Parathyroid adenoma (tissue), 2 donors: Measurements from ENCODE around the gene GPER1.

Experiments used
- H2AFZ ChIP-seq: fragments of 300-600 bp; sonication (generic); one replicate; pipeline ENCODE4 v1.7.0; 2017; ENCODE audit warnings: antibody characterized with exemption, mild to moderate bottlenecking
- H3K27ac ChIP-seq: fragments of 300-600 bp; sonication (generic); one replicate; pipeline ENCODE4 v1.7.0; 2017
- H3K27me3 ChIP-seq: fragments of 300-600 bp; sonication (generic); one replicate; pipeline ENCODE4 v1.7.0; 2017; ENCODE audit warnings: low read length; ENCODE audit not compliant: control insufficient read depth, insufficient read depth
- H3K36me3 ChIP-seq: fragments of 300-600 bp; sonication (generic); one replicate; pipeline ENCODE4 v1.7.0; 2017; ENCODE audit warnings: low read length; ENCODE audit not compliant: control insufficient read depth, insufficient read depth
- H3K4me1 ChIP-seq: fragments of 300-600 bp; sonication (generic); one replicate; pipeline ENCODE4 v1.7.0; 2017; ENCODE audit warnings: control low read depth
- H3K4me2 ChIP-seq: fragments of 300-600 bp; sonication (generic); one replicate; pipeline ENCODE4 v1.7.0; 2017; ENCODE audit warnings: low read length
- H3K4me3 ChIP-seq: fragments of 300-600 bp; sonication (generic); one replicate; pipeline ENCODE4 v1.7.0; 2017; ENCODE audit warnings: low read depth, low read length
- H3K79me2 ChIP-seq: fragments of 300-600 bp; sonication (generic); one replicate; pipeline ENCODE4 v1.7.0; 2017; ENCODE audit warnings: control low read depth
- H3K9ac ChIP-seq: fragments of 300-600 bp; sonication (generic); one replicate; pipeline ENCODE4 v1.7.0; 2017; ENCODE audit warnings: mild to moderate bottlenecking
- H3K9me3 ChIP-seq: fragments of 300-600 bp; sonication (generic); one replicate; pipeline ENCODE4 v1.7.0; 2017; ENCODE audit warnings: low read length; ENCODE audit not compliant: control insufficient read depth
- CTCF ChIP-seq: fragments of 300-600 bp; sonication (generic); IDR thresholded peaks from one replicate; pipeline ENCODE4 v1.7.0; 2017; ENCODE audit warnings: antibody characterized with exemption, mild to moderate bottlenecking
- donor health status: primary hyperparathyroidism.

GPER1 gene

GRCh38 chr7:1060315-1061072 is 27.4 kb upstream of the GPER1 start:
- Histone ChIP-seq H3K79me2 (peaks cover 47% of the 10 kb centered on the region), H3K9ac (no peak overlapping the region), H3K4me1 (peaks cover 4% of the 10 kb centered on the region), H3K9me3 (no peaks in the 10 kb centered on the region), H3K4me3 (no peak overlapping the region), H3K4me2 (no peak overlapping the region), H3K36me3 (no peaks in the 10 kb centered on the region), H2AFZ (no peak overlapping the region), H3K27me3 (no peaks in the 10 kb centered on the region), H3K27ac (no peak overlapping the region)
- TF ChIP-seq CTCF: no peak

- Histone ChIP-seq H3K27me3 (no peaks in the 10 kb centered on the region), H3K9me3 (no peaks in the 10 kb centered on the region), H3K9ac (no peak overlapping the region), H2AFZ (no peak overlapping the region), H3K4me2 (no peak overlapping the region), H3K4me3 (no peak overlapping the region), H3K4me1 (peaks cover 5% of the 10 kb centered on the region), H3K27ac (no peak overlapping the region), H3K36me3 (no peaks in the 10 kb centered on the region), H3K79me2 (peaks cover 44% of the 10 kb centered on the region)
- no peak for TF ChIP-seq CTCF
Observed at GRCh38 chr7:1061180-1061579, 26.7 kb upstream of the GPER1 start.

GRCh38 chr7:1062296-1063294 is 25.3 kb upstream of the GPER1 start:
- Histone ChIP-seq H3K27me3 (no peaks in the 10 kb centered on the region), H3K79me2 (peaks cover 43% of the 10 kb centered on the region), H3K4me1 (peaks cover 5% of the 10 kb centered on the region), H3K4me2 (no peak overlapping the region), H2AFZ (no peak overlapping the region), H3K9ac (no peak overlapping the region), H3K27ac (no peak overlapping the region), H3K36me3 (no peaks in the 10 kb centered on the region), H3K4me3 (no peak overlapping the region), H3K9me3 (no peaks in the 10 kb centered on the region)
- TF ChIP-seq CTCF: no peak

DNA sequence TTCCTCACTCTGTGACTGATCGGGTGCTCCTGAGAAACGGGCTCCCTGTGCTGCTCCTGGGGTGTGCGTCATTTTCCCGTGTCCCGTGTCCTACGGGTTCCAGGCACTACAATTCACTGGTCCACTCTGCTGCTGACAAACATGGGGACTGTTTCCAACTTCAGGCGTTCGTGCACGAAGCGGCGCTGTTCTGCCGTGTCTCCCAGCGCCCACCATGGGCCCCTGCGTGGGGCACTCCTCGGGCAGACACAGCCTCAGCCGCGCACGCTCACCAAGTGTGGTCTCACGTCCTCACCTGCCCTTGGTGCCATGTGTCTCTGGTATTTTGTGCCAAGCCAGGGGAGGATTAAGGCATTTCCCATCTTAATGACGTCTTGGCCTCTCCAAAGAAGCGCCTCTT is 24.6 kb upstream of the GPER1 start:
- no peak overlapping the region for H3K9ac ChIP-seq
- H3K27me3 ChIP-seq: no peaks in the 10 kb centered on the region
- H3K36me3 ChIP-seq: no peaks in the 10 kb centered on the region
- H3K27ac ChIP-seq: no peak overlapping the region
- no peak for TF ChIP-seq CTCF
- no peak overlapping the region for H2AFZ ChIP-seq
- H3K4me1 ChIP-seq: peaks cover 5% of the 10 kb centered on the region
- no peak overlapping the region for H3K4me2 ChIP-seq
- H3K9me3 ChIP-seq: no peaks in the 10 kb centered on the region
- no peak overlapping the region for H3K4me3 ChIP-seq
- peaks cover 39% of the 10 kb centered on the region for H3K79me2 ChIP-seq
